ENCODE data around the gene WRAP53.

Gene WRAP53

GRCh38 chr17:7710301-7710700 is 22.0 kb downstream of the WRAP53 start:
- no peak for DNase-seq

GRCh38 chr17:7711051-7711755 is 22.9 kb downstream of the WRAP53 start:
- no peak for DNase-seq

GRCh38 chr17:7712111-7712771 is 24.0 kb downstream of the WRAP53 start:
- no peak for DNase-seq

- DNase-seq = no peak
Measured at GRCh38 chr17:7713782-7714181, 25.5 kb downstream of the WRAP53 start.

- no peak for DNase-seq
Measured at GRCh38 chr17:7714721-7715594, 26.7 kb downstream of the WRAP53 start.

DNA sequence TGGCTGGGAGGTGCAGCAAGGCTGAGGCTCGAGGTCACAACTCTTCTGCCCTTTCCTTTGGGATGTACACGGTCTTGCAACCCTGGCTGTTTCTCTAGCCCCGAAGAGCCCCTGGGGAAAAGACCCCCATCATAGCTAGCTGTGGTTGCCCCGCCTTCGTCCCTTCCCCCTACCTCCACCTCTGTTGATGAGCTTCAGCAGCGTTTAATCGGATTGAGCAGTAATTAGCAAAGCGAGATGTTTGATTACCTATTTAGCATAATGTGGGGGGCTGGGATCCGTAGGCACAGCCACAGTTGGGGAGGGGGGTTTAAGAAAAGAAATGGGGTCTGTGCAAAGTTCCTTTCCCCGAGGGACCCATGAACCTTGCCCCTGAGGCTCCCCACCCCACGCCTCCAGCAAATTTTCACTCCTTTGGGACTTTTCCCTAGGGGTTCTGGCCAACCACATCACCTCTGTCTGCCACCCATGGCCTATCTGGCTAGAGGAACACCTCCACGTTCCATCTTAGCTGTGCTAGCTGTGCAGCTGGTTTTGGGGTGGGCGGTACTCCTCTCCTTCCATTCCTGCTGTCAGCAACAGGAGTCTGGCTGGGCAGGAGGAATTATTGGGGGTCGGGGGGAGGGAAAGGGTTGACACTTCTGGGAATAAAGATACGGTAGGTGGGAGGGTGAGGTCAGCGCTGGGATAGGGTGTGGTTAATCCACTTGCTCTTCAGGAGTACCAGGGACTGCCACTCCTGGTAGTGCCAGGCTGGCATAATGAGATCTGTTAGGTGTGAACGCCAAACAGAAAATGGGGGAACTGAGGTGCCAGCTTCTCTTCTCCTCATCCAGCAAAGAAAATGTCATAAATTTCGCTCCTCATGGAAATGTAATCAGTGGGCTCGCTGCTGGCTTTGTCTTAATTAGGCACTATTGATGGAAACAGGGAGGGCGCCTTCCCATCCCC is 27.9 kb downstream of the WRAP53 start:
- DNase-seq = no peak

GRCh38 chr17:7716901-7717755 is 28.9 kb downstream of the WRAP53 start, which contains the start of gene DNAH2:
DNAH2 (plus strand) TSS chr17:7717744; CDS start chr17:7719735, 1,991 bp downstream.
- no peak for DNase-seq

- DNase-seq = no peak
Measured at GRCh38 chr17:7717756-7718350, 29.6 kb downstream of the WRAP53 start.

DNA sequence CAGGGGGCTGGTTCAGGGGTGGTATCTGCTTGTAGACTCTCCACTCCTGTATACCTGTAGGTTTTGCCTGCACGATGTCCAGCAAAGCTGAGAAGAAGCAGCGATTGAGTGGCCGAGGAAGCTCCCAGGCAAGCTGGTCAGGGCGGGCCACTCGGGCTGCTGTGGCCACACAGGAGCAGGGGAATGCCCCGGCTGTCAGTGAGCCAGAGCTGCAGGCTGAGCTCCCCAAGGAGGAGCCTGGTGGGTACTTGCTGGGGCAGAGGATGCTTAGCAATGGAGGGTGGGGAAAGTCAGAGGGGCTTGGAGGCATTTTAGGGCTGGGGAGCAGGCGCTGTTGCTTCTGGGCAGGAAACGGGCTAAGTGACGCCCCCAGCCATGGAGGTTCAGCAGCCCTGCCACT is 31.4 kb downstream of the WRAP53 start:
- DNase-seq = no peak

DNA sequence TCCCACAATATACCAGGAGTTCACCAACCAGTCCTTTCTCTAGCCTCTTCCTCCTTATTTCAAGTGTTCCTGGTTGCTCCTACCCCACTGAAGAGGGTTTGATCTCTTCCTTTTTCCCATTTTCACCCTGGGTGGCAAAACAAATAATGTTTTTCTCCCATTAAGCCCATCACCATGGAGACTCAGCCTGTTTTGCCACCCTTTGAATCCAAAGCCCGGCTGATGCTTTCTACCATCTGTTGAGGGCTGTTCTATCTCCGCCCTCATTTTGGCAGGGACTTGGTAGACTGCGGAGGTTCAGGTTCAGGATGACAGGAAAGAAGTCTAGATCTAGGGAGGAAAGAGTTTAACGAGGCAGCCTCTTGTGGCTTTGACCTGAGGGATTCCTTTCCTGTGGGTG is 31.8 kb downstream of the WRAP53 start:
- no peak for DNase-seq

DNA sequence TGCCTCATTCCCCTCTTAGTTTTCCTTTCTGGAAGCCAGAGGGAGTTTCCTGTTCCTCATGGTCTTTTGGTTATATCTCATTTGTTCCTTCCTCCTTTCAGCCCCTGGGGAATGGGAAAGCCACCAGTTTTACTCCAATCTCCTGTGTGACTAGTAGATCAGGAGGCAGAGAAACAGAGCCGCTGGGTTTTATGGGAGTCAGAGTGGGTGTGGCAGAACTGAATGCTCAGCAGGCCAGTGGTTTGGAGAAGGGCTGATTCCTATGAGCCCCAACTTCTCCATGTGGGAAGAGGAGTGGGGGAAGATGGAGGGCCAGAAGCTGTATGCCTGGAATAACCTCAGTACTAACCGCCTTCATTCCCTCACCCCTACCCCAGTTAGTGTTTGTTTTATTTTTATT is 33.3 kb downstream of the WRAP53 start:
- DNase-seq = no peak

DNA sequence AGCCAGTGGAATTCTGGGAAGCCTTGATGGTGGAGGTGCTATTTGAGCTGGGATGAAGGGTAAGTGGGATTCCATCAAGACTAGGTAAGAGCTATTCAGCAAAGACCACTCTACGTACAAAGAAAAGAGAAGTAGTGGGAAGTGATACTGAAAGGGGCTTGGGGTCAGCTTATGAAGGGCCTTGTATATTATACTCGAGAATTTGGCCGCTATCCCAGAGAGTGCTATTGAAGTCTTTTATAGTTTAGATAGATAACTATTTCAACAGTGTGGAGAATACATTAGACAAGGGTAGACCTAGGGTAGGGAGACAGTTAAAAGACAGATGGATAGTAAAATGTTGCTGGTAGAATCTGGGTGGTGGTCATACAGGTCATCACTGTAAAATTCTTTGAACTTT is 39.6 kb downstream of the WRAP53 start:
- DNase-seq = no peak

GRCh38 chr17:7729816-7730215 is 41.5 kb downstream of the WRAP53 start:
- no peak for DNase-seq

DNA sequence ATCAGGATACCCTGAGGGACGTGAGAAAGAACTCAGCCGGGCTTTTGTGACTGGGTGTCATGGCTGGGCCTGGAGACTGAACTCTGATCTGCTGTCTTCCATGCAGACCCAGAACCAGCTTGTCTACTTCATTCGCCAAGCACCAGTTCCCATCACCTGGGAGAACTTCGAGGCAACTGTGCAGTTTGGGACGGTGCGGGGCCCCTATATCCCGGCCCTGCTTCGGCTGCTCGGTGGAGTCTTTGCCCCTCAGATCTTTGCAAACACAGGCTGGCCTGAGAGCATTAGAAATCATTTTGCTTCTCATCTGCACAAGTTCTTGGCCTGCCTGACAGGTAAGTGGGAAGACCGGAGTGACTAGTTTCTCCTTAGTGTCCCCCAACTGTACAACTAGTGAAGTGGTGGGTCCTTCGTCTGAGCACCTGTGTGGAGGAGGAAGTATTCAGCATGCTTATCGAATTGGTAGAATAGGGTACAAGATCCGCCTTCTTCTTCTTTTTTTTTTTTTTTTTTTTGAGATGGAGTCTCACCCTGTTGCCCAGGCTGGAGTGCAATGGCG is 44.8 kb downstream of the WRAP53 start:
- DNase-seq = no peak

DNA sequence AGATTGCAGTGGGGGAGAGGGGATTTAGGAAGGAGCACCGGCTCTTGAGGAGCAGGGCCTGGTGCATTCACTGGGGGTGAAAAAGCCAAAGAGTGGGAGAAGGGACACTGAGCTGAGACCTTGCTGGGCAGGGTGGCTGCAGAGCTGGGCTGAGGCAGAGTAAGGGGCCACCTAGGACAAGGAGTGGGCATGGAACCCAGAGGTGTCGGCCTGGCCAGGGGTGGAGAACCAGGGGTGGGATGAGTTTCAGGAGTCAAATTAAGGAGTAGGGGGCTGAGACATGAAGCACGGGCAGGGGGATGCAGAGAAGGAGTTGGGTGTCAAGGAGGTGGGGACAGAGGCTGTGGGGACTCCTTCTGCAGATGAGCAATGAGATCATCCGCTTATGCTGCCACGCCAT is 49.3 kb downstream of the WRAP53 start:
- no peak for DNase-seq

DNA sequence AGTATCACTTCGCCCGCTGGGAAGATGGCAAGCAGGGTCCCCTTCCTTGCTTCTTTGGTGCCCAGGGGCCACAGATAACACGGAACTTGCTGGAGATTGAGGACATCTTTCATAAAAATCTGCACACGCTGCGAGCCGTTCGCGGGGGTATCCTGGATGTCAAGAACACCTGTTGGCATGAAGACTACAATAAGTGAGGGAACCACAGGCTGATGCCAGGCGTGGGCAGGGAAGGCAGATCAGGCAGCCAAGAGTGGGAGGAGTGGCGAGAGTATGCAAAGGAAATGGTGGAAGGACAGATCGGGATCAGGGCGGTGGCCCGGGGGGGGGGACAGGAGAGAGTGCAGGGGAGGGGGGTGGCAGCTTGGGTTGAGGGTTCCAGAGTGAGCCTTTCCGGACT is 51.5 kb downstream of the WRAP53 start:
- DNase-seq = no peak

GRCh38 chr17:7740481-7741001 is 52.3 kb downstream of the WRAP53 start:
- no peak for DNase-seq

GRCh38 chr17:7742729-7743128 is 54.5 kb downstream of the WRAP53 start:
- DNase-seq = no peak

- DNase-seq = no peak
Measured at GRCh38 chr17:7744416-7744815, 56.1 kb downstream of the WRAP53 start.

GRCh38 chr17:7745748-7746470 is 57.6 kb downstream of the WRAP53 start:
- no peak for DNase-seq

All from T-helper 9 cell (primary cell).